Lower lobe of right lung (tissue), 2 donors: ENCODE results near the gene COLEC11. TPM values are rescaled to one million over a fixed set of nuclear protein-coding genes. Genes with fewer than 3 reads are reported as not detected.

Experiments
- ATAC-seq, 2 donors: fragments of 200-7000 bp; cut with Tn5 transposase; one replicate each; pipeline ENCODE4 v1.9.1; 2020 to 2022; ENCODE audit warnings: mild to moderate bottlenecking in 2 of 2, moderate library complexity in 2 of 2
- DNase-seq: peaks from one replicate; pipeline ENCODE4 v3.0.0-alpha.2; 2020
- H3K27ac ChIP-seq: fragments of 200-600 bp; one replicate; pipeline ENCODE4 v1.8.0; 2022
- H3K27me3 ChIP-seq: fragments of 200-600 bp; one replicate; pipeline ENCODE4 v1.8.0; 2022; ENCODE audit warnings: low read depth
- H3K36me3 ChIP-seq: fragments of 200-600 bp; one replicate; pipeline ENCODE4 v1.8.0; 2022; ENCODE audit warnings: mild to moderate bottlenecking
- H3K4me1 ChIP-seq: fragments of 200-600 bp; one replicate; pipeline ENCODE4 v1.8.0; 2022
- H3K4me3 ChIP-seq: fragments of 200-600 bp; one replicate; pipeline ENCODE4 v1.8.0; 2022; ENCODE audit warnings: mild to moderate bottlenecking
- H3K9me3 ChIP-seq: fragments of 200-600 bp; one replicate; pipeline ENCODE4 v1.8.0; 2022
- intact Hi-C: fragments of 100-400 bp; cut with DNase I; formaldehyde crosslinking; loops from one replicate; pipeline ENCODE4 v1.11.0; 2022
- total RNA-seq: library from RNA; stranded (reverse); fragmentation: NEBNext Ultra II Directional; extraction: Animal tissue kit (Norgen Biotek cat#: 25700); gene quantifications from one replicate; pipeline ENCODE4 v1.2.1, GENCODE V29; 2021
- TF ChIP-seq, protein P1 (sequence below): fragments of 200-600 bp; IDR thresholded peaks from one replicate; pipeline ENCODE4 v1.8.0; 2022; ENCODE audit warnings: antibody characterized with exemption, mild to moderate bottlenecking
- donor health status: DM: no; HTN: yes; CAD: no; lungs with severe emphysema.

Gene COLEC11
- total RNA-seq, 1 donor from 2014 or later: 0.30 TPM

- Histone ChIP-seq H3K9me3 (no peaks in the 10 kb centered on the region), H3K4me1 (no peaks in the 10 kb centered on the region), H3K27me3 (no peaks in the 10 kb centered on the region), H3K27ac (no peak overlapping the region), H3K4me3 (no peak overlapping the region), H3K36me3 (no peaks in the 10 kb centered on the region)
- intact Hi-C loops: no loop called here
- DNase-seq (no peak), ATAC-seq (no peak)
- TF ChIP-seq, protein P1, sequence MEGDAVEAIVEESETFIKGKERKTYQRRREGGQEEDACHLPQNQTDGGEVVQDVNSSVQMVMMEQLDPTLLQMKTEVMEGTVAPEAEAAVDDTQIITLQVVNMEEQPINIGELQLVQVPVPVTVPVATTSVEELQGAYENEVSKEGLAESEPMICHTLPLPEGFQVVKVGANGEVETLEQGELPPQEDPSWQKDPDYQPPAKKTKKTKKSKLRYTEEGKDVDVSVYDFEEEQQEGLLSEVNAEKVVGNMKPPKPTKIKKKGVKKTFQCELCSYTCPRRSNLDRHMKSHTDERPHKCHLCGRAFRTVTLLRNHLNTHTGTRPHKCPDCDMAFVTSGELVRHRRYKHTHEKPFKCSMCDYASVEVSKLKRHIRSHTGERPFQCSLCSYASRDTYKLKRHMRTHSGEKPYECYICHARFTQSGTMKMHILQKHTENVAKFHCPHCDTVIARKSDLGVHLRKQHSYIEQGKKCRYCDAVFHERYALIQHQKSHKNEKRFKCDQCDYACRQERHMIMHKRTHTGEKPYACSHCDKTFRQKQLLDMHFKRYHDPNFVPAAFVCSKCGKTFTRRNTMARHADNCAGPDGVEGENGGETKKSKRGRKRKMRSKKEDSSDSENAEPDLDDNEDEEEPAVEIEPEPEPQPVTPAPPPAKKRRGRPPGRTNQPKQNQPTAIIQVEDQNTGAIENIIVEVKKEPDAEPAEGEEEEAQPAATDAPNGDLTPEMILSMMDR: no peak
Measured at GRCh38 chr2:3639653-3640052, 44.7 kb downstream of the COLEC11 start.

- H3K27ac ChIP-seq: no peak overlapping the region
- no peak for ATAC-seq
- DNase-seq: no peak
- no peaks in the 10 kb centered on the region for H3K27me3 ChIP-seq
- H3K9me3 ChIP-seq: no peaks in the 10 kb centered on the region
- intact Hi-C loops: no loop called here
- TF ChIP-seq, protein P1: no peak
- H3K4me1 ChIP-seq: no peaks in the 10 kb centered on the region
- no peak overlapping the region for H3K4me3 ChIP-seq
- H3K36me3 ChIP-seq: no peaks in the 10 kb centered on the region
Measured at GRCh38 chr2:3641181-3641580, 46.3 kb downstream of the COLEC11 start.

- DNase-seq (no peak), ATAC-seq (no peak)
- Histone ChIP-seq H3K36me3 (no peaks in the 10 kb centered on the region), H3K27ac (no peak overlapping the region), H3K9me3 (no peaks in the 10 kb centered on the region), H3K4me1 (no peaks in the 10 kb centered on the region), H3K4me3 (no peak overlapping the region), H3K27me3 (no peaks in the 10 kb centered on the region)
- intact Hi-C loops: no loop called here
- TF ChIP-seq, protein P1: no peak
Measured at GRCh38 chr2:3641841-3642421, 47.0 kb downstream of the COLEC11 start.

DNA sequence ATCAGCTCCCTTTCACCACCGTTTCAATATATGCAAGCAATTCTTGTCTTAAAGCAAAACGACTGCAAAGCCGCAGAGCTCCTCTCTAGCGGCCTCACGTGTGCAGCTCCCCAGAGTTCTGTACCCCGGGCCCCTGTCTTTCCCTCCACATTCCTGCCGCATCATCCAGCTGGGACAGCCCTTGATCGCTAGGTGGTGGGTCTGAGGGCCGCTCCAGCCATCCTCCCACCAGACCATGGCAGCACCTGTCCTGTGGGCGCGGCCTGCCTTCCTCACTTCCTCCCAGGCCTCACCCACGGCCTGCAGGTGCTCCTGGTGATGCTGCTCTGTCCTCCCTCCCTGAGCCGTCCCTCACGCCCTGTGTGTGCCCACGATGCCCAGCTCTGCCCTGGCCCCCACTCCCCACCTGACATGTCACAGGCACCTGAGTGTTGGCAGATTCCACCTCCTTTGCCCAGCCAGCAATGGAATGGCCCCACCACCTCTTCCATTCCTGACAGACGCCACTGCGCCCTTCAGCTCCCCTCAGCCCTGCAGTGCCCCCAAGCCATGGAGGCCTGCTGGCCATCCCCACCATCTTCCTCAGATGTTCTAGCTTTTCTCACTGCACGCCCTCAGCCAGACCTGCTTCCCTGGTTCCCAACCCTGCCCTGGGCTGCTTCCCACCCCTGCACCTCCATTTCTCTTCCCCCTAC is 47.8 kb downstream of the COLEC11 start:
- Histone ChIP-seq H3K9me3 (no peaks in the 10 kb centered on the region), H3K4me1 (no peaks in the 10 kb centered on the region), H3K27ac (no peak overlapping the region), H3K36me3 (no peaks in the 10 kb centered on the region), H3K4me3 (no peak overlapping the region), H3K27me3 (no peaks in the 10 kb centered on the region)
- intact Hi-C loops: no loop called here
- DNase-seq (no peak), ATAC-seq (peak in 1 of 2 donors; percentile 13)
- TF ChIP-seq, protein P1: no peak

GRCh38 chr2:3643371-3644245 is 48.7 kb downstream of the COLEC11 start:
- H3K27ac ChIP-seq: no peak overlapping the region
- H3K9me3 ChIP-seq: no peaks in the 10 kb centered on the region
- TF ChIP-seq, protein P1: no peak
- H3K4me3 ChIP-seq: no peak overlapping the region
- H3K4me1 ChIP-seq: no peaks in the 10 kb centered on the region
- intact Hi-C loops: no loop called here
- peak in 1 of 2 donors; percentile 27 for ATAC-seq
- no peaks in the 10 kb centered on the region for H3K27me3 ChIP-seq
- H3K36me3 ChIP-seq: no peaks in the 10 kb centered on the region
- no peak for DNase-seq
